Fibroblast of lung (primary cell): ENCODE measurements around the gene PTPN7. TPM values are rescaled to one million over a fixed set of nuclear protein-coding genes. Genes with fewer than 3 reads are reported as not detected.

Source experiments
- DNase-seq, 2 donors: peaks; one replicate each; pipeline versions ENCODE4 v3.0.0 to v3.0.0-alpha.2; 2010; ENCODE audit warnings: low read depth in 2 of 2
- H2AFZ ChIP-seq: 2 replicates; pipeline ENCODE4 v1.5.1; 2012; ENCODE audit warnings: low read length, control low read depth, inconsistent platforms
- H3K27ac ChIP-seq: 2 replicates; pipeline ENCODE4 v1.5.1; 2011; ENCODE audit warnings: low read length, control low read depth; ENCODE audit not compliant: insufficient read depth
- H3K27me3 ChIP-seq: 2 replicates; pipeline ENCODE4 v1.5.1; 2011; ENCODE audit warnings: mild to moderate bottlenecking, low read length; ENCODE audit not compliant: control insufficient read depth, insufficient read depth
- H3K36me3 ChIP-seq: 2 replicates; pipeline ENCODE4 v1.5.1; 2011; ENCODE audit warnings: low read length; ENCODE audit not compliant: control insufficient read depth, insufficient read depth
- H3K4me1 ChIP-seq: 2 replicates; pipeline ENCODE4 v1.5.1; 2011; ENCODE audit warnings: low read length; ENCODE audit not compliant: control insufficient read depth, insufficient read depth; ENCODE audit errors: extremely low read depth
- H3K4me2 ChIP-seq: 2 replicates; pipeline ENCODE4 v1.5.1; 2011; ENCODE audit warnings: low read length, control low read depth; ENCODE audit not compliant: insufficient read depth; ENCODE audit errors: extremely low read depth
- H3K4me3 ChIP-seq, 4 experiments: fragments of 200-600 bp in 1 of 4; sonication (generic) in 1 of 4; replicated peaks in 1 of 4; 2 replicates each; pipeline ENCODE4 v1.5.1; 2011 to 2016; ENCODE audit warnings: low read length in 4 of 4, low read depth in 3 of 4, mild to moderate bottlenecking in 3 of 4, control low read depth in 2 of 4, inconsistent platforms in 1 of 4, mixed read lengths in 1 of 4; ENCODE audit not compliant: insufficient read depth in 1 of 4; ENCODE audit errors: control extremely low read depth in 1 of 4
- H3K79me2 ChIP-seq: 2 replicates; pipeline ENCODE4 v1.5.1; 2012; ENCODE audit warnings: mild to moderate bottlenecking, low read length, inconsistent platforms; ENCODE audit not compliant: control insufficient read depth, insufficient read depth
- H3K9ac ChIP-seq: 2 replicates; pipeline ENCODE4 v1.5.1; 2011; ENCODE audit warnings: mild to moderate bottlenecking, low read length, control low read depth; ENCODE audit not compliant: insufficient read depth
- H3K9me3 ChIP-seq: 2 replicates; pipeline ENCODE4 v1.5.1; 2012; ENCODE audit warnings: low read depth, low read length; ENCODE audit not compliant: control insufficient read depth, insufficient read depth
- H4K20me1 ChIP-seq: 2 replicates; pipeline ENCODE4 v1.5.1; 2011; ENCODE audit warnings: low read length; ENCODE audit not compliant: control insufficient read depth, insufficient read depth; ENCODE audit errors: extremely low read depth
- EZH2 ChIP-seq: IDR thresholded peaks from 2 replicates; pipeline ENCODE4 v1.5.1; 2012; ENCODE audit warnings: low read length, control low read depth, mild to moderate bottlenecking; ENCODE audit errors: missing control alignments
- polyA plus RNA-seq, 2 donors: library from polyadenylated mRNA; depleted of rRNA in 1 of 2; stranded (reverse) in 1 of 2; unstranded in 1 of 2; fragments of >200 nt; gene quantifications; 2 replicates each; pipeline ENCODE4 v1.2.1, GENCODE V29; 2011 to 2012; ENCODE audit warnings: missing spikeins in 1 of 2
- total RNA-seq: library from RNA; depleted of rRNA; stranded (reverse); fragments of >200 nt; gene quantifications from 2 replicates; pipeline ENCODE4 v1.2.1, GENCODE V29; 2014
- TF ChIP-seq, protein P1 (sequence below), 2 donors: IDR thresholded peaks in 1 of 2; conservative IDR thresholded peaks in 1 of 2; 1 replicate in 1 of 2; 2 replicates in 1 of 2; pipeline ENCODE4 v1.5.1; 2011 to 2012; ENCODE audit warnings: low read length in 2 of 2, control low read depth in 1 of 2, inconsistent platforms in 1 of 2, low read depth in 1 of 2, mild to moderate bottlenecking in 1 of 2

PTPN7 gene
- total and polyA plus RNA-seq, 2 donors (not counting 1 experiment from before 2014, with no cell fraction given): not detected

DNA sequence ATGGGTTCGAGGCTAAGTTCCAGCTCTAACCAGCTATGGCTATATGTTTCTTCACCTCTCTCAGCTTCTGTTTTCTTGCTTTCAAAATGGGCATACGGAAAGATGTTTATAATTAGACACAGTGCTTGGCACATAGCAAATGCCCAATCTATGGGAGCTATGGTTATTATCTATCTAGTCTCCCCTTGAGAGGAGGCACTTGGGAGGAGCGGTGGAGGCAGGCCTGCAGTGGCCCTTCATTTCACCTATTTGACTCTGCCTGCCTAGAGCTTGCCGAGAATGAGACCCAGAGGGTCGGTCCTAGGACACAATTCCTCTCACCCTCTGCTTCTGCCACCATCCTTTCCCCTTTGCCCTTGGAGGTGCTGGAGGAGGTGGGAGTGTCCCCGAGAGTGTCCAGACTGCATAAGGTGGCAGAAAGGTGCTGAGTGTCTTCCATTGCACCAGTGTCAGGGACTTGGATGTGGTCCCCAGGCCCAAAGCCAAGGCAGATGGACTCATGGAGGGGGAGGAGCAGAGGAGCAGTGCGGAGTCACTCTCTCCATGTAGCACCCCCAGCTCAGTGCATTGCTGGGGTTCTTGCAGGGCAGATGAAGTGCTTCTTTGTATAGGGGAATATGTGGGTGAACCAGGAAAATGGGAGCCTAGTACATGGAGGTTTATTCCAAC lies 42.2 kb upstream of the PTPN7 start:
- Histone ChIP-seq H3K4me3 (no peak overlapping the region), H3K27ac (no peak overlapping the region), H3K27me3 (peaks cover 2% of the 10 kb centered on the region), H3K4me2 (no peak overlapping the region), H3K9me3 (no peaks in the 10 kb centered on the region), H3K79me2 (no peaks in the 10 kb centered on the region), H3K4me1 (no peaks in the 10 kb centered on the region), H3K36me3 (no peaks in the 10 kb centered on the region), H2AFZ (no peak overlapping the region), H4K20me1 (no peaks in the 10 kb centered on the region), H3K9ac (no peak overlapping the region)
- DNase-seq: no peak
- TF ChIP-seq, protein P1, sequence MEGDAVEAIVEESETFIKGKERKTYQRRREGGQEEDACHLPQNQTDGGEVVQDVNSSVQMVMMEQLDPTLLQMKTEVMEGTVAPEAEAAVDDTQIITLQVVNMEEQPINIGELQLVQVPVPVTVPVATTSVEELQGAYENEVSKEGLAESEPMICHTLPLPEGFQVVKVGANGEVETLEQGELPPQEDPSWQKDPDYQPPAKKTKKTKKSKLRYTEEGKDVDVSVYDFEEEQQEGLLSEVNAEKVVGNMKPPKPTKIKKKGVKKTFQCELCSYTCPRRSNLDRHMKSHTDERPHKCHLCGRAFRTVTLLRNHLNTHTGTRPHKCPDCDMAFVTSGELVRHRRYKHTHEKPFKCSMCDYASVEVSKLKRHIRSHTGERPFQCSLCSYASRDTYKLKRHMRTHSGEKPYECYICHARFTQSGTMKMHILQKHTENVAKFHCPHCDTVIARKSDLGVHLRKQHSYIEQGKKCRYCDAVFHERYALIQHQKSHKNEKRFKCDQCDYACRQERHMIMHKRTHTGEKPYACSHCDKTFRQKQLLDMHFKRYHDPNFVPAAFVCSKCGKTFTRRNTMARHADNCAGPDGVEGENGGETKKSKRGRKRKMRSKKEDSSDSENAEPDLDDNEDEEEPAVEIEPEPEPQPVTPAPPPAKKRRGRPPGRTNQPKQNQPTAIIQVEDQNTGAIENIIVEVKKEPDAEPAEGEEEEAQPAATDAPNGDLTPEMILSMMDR (conservative IDR thresholded peaks at IDR 0.05 in 1 of 2, IDR thresholded peaks at IDR 0.05 in 1 of 2; ENCODE audit: low read depth in 1 of 2, low read length in 2 of 2): no peak
- no peak for TF ChIP-seq EZH2

DNA sequence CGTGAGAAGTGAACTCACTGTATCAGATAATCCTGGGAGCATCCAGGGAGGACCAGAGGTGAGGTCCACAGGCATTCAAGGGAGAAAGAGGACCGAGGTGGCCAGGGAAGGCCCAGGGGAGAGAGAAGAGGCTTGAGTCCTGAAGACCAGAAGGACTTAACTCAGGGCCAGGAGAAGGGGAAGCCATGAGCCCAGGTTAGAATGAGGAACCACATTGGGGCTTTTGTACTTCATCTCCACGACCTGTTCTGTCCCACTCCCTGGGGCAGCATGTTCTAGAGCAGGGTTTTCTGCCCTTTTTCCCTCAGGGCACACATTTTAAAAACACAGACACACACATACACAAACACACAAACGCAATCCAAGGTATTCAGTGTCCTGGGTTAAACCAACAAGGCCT lies 41.6 kb upstream of the PTPN7 start:
- Histone ChIP-seq H3K4me3 (no peak overlapping the region), H3K9me3 (no peaks in the 10 kb centered on the region), H3K27me3 (peaks cover 4% of the 10 kb centered on the region)

DNA sequence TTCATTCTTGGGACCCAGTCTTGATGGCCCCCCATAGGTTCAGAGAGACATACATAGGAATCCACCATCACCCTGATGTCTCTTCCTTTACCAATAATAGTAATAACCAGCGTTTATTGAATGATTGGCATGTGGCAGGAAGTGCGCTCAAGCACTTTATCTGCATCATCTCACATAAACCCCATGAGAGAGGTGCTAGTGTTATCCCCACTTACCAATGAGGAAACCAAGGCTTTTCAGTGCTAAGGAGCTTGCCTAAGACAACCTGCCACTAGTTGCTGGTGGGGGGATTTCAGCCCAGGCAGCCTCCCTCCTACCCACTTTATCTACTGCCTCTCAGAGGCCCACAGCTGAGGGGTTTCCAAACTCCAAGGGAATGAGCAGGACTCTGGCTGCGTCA lies 40.9 kb upstream of the PTPN7 start:
- no peak for DNase-seq
- no peak for TF ChIP-seq EZH2
- Histone ChIP-seq H3K27me3 (peaks cover 7% of the 10 kb centered on the region), H3K4me3 (no peak overlapping the region), H3K9ac (no peak overlapping the region), H3K4me2 (no peak overlapping the region), H3K79me2 (no peaks in the 10 kb centered on the region), H2AFZ (no peak overlapping the region), H3K27ac (no peak overlapping the region), H3K36me3 (no peaks in the 10 kb centered on the region), H3K4me1 (no peaks in the 10 kb centered on the region), H3K9me3 (no peaks in the 10 kb centered on the region), H4K20me1 (no peaks in the 10 kb centered on the region)

More for the DNA sequence above, 41.6 kb upstream of the PTPN7 start:
- TF ChIP-seq, protein P1 (conservative IDR thresholded peaks at IDR 0.05 in 1 of 2, IDR thresholded peaks at IDR 0.05 in 1 of 2; ENCODE audit: low read depth in 1 of 2, low read length in 2 of 2): no peak
- TF ChIP-seq EZH2: no peak
- Histone ChIP-seq H3K79me2 (no peaks in the 10 kb centered on the region), H4K20me1 (no peaks in the 10 kb centered on the region), H3K4me1 (no peaks in the 10 kb centered on the region), H3K27ac (no peak overlapping the region), H2AFZ (no peak overlapping the region), H3K9ac (no peak overlapping the region), H3K36me3 (no peaks in the 10 kb centered on the region), H3K4me2 (no peak overlapping the region)
- DNase-seq: no peak
